ENCODE data around the gene RAMACL.
"Not testable (repeated sequence)": the region's sequence is repeated elsewhere in the genome, so short reads cannot be mapped to it uniquely, and the experiment has no call there.

The RAMACL gene

DNA sequence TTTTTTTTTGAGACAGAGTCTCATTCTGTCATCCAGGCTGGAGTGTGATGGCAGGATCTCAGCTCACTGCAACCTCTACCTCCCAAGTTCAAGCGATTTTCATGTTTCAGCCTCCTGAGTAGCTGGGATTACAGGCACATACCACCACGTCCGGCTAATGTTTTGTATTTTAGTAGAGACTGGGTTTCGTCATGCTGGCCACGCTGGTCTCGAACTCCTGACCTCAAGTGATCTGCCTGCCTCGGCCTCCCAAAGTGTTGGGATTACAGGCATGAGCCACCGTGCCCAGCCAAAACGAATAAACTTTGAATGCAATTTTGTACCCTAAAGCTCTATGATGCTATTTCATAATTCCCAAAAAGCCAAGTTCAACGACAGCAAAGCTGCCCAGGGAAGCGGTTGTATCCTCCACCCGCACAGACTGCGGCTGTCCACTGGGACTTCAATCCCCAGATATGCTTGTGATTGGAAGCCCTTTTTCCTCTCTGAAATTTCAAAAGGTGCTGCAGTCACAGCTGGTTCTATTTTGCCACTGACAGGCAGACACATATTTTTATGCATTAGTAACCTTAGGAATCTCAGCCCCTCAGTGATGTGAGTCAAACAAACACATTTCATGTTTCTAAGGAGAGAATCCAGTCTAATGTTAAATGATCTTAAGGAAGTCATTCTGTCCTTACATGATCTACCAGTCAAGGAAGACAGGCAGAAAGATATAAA is 8.7 kb upstream of the RAMACL start:
- no peak for DNase-seq

DNA sequence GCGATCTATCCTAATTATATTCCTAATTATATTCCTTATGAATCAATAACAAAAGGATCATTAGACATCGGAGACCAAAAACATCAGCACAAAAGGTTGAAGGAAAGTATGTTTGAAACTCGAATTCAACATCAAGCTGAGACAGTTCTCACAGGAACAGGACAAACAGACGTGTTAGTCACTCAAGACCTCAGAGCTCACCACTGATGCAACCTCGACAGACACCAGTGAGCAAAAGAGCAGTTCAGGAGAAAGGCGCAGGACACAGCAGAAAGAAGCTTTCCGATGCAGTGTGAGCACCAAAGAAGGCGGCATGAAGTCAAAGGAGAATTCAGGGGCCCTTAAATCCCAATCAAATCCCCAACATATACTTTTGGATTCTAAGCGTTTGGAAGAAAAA is 6.3 kb upstream of the RAMACL start:
- no peak for DNase-seq

DNA sequence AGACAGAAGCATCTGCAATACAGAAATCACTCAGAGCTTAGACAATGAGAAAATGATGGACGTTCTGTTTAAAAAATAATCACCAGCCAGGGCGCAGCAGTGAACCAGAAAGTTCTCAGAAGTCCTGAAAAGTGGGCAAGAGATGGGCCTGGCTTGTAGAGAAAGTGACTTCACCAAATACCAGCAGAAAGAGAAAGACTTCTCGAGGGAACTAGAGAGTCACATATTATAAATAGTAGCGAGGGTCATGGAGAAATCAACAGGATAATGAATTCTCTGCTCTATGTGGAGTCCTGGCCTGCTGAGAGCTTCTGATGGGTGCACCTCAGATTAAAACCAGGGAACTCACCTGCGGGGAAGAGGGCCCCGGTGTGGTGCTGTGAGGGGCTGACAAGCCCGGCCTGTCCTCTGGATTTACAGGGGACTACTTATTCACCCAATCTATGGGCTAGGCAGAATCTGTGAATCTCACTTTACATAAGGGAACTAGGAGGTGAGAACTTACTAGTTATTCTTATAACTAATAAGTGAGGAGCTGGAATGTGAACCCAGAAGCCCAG is 5.6 kb upstream of the RAMACL start:
- DNase-seq, result no peak

DNA sequence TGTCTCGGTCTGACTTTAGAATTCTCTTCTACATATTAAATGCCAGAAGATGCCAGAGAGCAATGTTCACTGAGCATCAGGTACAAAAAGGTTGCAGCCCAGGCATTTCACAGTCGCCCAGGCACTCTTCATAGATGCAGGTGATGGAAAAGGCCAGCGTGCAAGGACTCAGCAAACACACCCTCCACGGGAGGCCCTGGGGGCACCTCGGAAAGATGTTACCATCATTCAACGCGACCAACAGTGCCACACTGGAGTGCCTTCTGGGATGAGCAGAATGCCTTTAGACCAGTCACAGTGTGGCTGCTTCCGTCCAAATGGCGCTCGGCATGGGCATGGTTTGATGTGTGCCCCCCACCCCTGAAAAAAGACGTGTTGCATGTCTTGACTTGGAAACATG is 4.5 kb upstream of the RAMACL start:
- no peak for DNase-seq

DNA sequence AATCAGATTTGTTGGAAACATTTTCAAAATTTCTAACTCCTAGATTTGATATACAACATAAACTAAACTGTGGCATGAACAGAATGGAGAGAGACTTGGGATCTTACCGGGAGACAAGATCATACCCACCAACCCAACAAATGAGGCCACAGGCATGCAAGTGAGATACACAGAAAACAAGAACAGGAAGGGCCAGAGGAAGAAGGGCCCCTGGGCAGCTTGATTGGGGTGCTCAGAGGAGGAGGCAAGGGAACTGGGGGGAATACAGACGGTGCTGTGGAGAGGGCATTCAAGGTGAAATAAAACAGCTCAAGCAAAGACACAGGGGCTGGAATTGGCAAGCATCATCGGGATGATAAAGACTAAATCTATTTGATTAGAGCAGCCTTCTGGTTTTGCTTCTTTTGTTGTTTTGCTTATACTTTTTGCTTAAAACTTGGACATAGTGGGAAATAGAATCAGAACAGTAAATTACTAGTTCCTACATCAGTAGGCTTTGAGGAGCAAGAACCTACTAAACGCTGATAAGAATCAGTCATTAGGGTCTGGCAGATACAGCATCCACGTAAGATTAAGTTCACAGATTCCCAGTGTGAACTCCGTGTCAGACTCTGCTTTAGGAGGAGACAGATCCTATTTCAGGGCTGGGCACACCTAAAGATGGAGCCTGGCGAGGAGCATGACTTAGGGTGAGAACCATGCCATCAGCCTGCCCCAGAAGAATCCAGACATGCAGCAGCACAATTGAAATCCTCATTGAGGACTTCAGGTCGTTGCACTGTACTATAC is 3.5 kb upstream of the RAMACL start:
- no peak for DNase-seq

DNA sequence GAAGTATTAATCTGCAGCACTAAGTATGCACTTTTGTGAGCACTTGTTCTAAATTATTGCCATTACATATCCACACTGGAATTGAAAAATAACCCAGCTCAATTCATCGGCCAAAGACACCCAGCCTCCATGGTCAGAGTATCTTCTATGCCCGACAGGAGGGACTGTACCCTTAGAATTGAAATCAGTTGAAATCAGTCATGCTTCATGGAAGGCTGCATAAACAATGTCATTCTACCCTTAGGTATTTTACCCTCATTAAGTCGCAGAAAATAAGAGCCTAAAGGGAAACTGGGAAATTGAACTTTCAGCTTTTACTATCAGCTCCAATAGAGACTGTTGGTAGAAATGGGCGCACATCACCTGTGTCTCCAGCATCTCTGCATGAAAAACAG is 2.9 kb upstream of the RAMACL start:
- no peak for DNase-seq

DNA sequence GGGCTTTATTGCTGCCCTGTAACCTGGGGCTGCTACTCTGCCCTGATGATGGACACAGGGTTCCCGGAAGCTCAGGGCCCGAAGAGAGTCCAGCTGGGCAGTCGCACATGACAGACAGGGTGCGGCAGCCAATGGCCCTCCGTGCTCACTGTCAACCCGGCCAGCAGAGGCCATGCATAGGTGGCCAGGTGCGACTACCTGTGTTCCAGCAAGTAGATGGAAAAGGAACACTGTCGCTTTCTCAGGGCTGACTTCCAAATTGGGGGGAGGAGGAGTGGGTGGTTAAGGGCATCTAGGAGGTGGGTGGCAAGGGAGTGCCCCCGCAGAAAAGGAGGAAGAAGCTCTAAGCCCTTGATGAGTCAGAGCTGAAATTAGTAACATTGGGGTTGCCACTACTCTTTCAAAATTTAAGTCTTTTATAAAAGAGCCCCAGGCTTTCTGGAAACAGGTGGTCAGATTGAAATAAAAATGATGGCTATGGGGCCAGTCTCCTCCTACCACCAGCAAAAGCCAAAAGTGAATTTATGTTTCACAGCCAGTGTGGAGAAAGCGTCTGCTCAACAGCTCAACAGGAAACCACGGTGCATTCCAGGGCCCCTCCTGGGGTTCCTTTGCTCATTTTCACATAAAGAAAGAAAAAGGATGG is 2.3 kb upstream of the RAMACL start:
- DNase-seq, result no peak

DNA sequence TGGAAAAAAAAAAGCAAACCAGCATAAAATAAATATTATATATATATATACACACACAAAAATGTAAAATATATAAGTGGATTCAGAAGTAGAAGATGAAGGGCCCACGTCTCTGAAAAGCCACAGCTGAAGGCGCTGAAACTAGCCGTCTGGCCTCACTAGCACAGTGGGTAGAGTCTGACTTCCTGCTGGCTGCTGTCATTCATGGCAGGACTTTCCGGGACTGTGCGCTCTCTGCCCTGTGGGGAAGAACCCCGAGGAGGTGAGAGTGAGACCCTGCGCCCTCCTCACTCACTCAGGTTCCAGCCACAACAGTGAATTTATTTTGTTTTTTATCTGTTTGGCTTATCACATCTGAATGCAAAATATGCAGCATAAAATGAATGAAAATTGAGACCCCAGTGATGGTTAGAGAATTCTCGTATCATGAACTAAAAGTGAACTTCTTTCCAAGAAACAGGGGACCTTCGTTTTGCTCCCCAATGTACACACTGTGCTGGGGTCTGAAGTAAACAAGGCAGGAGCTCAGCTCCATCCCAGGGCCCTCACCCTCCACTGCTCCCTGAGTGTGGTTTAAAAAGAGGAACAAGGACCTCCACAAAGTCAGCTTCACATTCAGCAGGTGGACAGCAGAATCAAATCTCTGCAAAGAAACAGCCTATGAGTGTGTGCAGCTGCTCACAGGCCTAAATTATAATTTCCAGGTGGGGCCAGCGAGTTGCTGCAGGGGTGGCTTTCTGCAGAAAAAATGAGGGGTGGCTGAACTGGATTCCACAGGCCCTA is 1.3 kb upstream of the RAMACL start:
- DNase-seq, result no peak

DNA sequence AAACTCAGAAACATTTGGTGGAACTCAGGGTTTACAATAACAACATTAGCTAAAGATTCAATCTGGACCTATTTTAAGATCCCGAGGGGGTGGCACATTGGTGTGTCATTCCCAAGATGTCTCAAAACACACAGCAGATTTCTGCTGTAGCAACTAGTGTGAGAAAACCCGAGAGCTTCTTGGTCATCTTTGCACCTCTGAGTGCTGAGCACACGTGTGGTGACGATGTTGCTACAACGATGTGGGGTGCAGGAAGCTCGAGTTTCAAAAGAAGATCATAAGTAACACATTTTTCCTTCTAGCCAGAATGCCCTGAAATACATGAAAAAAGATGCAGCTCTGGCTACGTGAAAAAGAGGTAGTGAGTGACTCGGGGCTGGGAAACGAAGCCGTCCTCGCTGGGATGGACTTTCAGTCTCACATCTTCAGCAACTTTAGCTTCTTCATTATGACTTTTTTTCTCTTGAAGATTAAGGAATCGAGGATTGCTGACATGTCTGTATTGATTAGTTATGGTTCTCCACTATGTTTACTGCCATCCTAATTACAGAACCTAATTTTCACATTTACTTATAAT is 1.5 kb downstream of the RAMACL start:
- no peak for DNase-seq

DNA sequence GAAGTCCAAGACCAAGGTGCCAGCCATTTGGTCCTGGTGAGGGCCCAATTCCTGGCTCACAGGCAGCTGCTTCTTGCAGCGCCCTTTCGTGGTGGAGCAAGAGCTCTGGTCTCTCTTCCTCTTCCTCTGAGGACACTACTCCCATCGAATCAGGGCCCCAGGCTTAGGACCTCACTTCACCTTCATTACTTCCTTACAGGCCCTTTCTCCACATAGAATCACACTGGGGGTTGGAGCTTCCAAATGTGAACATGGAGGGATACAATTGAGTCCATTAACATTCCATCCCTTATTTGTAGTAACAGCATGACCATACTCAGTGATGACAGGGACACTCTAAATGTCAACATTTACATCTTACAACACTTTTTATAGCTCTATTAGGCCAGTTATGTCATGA is 2.3 kb downstream of the RAMACL start:
- DNase-seq, result no peak

DNA sequence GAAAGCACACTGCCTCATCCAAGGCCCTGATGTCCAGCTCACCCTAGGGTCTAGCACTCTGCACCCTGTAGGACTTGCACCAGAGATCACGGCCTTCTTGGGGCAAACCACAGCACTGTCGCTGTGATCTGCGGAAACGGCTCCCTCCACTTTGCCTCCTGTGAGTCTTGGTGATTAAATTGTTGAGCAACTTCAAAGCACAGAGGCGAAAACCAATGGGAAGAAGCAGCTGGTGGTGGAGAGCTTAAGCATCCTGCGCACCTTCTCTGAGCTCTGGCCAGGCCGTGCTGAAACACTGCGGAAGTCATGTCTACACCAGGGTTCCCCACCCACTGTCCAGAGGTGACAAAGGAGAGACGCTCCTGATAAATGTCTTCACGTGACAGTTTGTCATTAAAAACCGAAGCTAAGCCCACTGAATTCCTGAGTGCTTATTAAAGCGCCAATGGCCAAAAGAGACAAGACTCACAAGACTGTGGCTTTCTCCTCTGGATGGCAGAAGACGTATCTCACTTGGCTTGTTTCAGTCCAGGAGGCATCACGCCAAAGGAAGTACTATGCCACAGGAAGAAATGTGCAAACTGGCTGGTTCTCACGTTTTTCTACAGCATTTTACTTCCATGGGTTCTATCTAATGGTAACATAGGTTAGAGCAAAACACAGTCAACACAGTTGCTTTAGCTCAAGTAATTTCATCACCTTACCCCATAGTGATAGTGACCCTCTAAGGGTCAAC is 3.1 kb downstream of the RAMACL start:
- DNase-seq, result no peak

DNA sequence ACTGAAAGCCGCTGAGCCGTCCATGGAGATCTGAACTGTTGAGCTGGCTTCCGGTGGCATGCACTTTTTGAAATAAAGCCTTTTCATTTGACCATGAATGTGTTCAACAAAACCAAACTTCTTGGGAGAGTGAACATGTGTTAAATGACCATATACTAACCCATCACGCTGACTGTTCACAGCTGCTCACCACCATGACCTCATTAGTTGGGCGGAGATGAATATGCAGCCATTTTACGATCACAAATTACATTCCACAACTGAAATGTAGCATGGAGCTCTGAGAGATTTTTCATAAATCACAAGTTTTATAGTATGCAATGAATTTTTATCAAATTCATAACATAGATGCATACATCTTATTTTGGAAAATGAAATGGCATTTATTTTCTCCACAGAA is 4.2 kb downstream of the RAMACL start:
- no peak for DNase-seq

DNA sequence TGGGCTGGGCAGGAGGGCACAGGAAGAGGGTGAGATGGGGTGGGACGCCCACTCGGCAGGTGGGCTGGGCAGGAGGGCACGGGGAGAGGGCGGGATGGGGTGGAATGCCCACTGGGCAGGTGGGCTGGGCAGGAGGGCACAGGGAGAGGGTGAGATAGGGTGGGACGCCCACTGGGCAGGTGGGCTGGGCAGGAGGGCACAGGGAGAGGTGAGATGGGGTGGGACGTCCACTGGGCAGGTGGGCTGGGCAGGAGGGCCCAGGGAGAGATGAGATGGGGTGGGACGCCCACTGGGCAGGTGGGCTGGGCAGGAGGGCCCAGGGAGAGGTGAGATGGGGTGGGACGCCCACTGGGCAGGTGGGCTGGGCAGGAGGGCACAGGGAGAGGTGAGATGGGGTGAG is 4.7 kb downstream of the RAMACL start:
- DNase-seq, result not testable (repeated sequence)

DNA sequence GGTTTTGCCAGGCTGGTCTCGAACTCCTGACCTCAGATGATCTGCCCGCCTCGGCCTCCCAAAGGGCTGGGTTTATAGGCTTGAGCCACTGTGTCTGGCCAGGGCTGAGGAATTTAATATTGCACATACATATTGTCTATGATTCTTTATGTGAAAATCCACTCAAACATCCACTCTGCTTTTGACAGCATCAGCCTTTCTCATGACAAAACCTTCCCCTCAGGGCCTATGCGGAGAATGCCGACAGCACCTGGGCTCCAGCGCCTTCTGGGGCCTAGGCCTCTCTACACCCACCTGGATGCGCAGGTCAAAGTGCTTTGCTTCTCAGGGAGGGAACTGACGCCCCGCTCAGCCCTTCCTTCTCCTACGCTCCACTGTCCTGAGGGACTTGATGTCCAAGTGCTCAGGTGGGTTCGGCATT is 5.4 kb downstream of the RAMACL start:
- DNase-seq, result no peak

DNA sequence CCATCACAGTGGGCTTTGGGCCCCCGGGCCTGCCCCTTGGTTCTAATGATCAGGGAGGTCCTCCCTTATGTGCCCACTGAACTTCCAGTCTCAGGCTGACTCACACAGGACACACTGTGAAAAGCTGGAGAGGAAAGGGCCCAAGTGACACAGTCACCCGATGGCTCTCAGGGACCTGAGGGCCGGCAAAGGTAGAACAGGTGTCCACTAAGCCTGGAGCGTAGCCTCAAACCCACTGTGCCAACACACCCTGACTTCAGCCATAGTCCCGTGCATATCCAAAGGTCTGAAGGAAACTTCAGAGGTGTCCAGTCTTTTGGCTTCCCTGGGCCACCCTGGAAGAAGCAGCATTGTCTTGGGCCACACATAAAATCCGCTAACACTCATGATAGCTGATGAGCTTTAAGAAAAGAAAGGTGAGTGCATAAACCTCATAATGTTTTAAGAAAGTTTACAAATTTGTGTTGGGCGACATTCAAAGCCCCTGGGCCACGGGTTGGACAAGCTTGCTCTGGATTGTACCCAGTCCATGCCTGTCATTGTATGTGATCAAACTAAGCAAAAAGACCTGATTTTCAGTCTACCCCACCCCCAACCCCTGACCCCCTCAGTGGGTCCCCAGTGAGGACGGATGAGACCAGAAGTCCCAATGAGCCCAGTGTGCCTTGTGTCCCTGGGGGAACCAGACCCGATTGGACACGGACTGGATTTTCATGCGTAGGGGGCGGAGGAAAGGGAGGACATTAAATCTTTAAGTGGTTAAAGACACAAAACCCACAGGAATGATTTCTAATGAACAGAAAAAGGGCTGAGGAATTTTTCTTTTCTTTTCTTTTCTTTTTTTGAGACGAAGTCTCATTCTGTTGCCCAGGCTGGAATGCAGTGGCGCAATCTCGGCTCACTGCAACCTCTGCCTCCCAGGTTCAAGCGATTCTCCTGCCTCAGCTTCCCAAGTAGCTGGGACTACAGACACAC is 6.1 kb downstream of the RAMACL start:
- DNase-seq, result no peak

DNA sequence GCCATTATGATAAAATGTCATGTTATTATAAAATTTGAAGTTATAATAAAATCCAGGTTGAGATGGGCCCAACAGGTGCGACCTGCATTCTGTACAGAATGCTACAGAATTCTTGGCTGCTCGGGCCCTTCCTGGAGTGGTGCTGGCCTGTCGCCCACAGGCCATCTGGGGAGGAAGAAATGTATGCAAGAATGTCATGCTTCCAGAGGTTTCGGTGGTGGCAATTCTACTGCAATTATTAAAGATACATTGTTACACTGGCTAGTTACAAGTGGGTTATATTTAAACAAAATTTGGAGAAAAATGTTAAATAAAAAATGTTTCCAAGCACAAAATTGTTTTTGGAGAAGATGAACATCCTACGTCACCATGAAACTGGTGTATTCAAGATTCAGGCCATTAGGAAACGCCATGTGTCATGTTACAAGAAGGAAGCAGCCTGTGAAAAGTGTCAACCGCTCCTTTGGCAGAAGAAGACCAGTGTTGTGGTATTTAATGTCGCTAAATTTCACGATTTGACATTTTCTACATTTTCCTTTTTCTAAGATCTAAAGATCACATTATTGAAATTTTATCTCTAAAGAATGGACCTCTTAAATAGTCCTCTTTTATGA is 7.1 kb downstream of the RAMACL start:
- no peak for DNase-seq

DNA sequence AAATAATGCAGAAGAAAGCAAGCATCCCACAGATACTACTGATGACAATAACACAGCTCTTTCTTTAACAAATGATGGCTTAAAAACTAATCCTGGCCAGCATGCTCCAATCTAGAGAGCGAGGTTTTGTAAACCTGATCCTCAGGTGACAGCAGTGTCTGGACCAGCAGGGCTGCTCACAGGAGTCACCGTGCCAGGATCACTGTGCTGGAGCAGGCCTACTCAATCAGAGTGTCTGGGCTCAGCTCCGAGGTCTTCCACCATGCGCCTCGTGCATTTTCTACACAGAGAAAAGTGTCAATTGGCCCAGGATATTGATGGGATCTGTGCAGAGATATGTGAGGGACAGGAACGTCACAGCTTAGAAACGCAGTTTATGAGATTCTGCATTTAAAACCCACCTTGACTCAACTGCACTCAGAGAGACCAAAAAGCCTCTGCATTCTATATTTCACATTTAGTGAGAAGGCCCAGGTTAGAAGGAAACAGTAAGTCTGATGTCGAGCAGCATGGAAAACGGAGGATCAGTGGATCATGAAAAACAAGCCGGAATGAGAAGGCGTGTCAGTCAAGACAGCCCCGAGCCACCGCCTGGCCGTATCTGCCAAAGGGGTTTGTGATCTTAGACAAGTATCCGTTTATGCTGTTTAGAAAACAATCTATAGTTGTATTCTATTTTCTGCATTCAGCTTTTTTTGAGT is 7.8 kb downstream of the RAMACL start:
- no peak for DNase-seq

DNA sequence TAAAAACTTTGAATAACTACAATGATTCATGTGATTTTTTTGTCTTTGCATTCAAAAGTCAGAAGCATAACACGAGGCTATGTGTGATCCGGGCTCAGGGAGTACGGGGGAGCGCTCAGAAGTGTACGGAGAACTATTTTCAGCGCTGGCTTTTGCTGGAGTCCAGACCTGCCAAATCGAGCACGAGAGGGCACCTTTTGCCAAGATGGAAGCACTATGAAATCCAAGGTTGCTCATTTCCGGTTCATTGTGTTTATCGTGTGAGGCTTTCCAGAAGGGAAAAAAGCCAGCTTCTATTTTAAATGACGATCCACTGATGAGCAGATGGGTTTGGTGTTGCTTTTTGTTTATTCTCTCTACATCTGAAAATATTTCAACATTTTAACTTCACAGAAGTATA is 11.3 kb downstream of the RAMACL start:
- no peak for DNase-seq

DNA sequence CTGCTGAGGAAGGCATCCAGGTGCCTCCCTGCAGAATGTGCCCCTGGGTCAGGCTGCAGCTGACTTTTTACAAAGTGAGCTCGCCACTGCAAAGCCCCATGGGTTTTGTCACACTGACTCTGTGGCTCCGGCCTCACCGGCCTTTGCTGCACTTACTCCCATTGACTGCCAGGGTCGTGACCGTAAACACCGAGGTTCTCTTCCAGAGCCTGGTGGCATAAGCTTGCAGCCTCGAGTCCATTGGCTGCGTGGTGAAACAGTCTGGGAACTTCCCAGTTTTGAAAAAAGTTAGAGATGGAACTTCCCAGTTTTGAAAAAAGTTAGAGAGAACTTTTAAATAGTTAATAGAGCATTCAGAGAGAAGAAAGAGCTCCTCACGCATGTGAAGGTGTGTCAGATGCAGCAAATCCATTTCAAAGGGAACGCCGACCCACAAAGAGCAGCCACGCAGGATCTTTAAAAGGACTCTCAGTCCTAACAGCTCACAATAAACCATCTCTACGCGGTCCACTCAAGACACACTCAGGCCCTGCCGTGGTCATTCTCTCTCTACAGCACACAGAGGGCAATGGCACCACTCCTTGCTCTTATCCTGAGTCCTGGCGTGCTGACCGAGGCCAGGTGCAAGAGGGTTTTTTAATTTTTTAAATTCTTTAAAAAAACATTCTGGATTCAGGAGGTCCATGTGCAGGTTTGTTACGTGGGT is 12.8 kb downstream of the RAMACL start:
- no peak for DNase-seq

Data from stimulated activated naive CD4-positive, alpha-beta T cell treated with Interleukin-2 at 50 U/mL for 16 hours (primary cell).